ENCODE results near the gene ZMYND11. TPM values are rescaled to one million over a fixed set of nuclear protein-coding genes. Genes with fewer than 3 reads are reported as not detected.

Gene ZMYND11
- total and polyA plus RNA-seq, 2 donors (not counting 1 experiment from before 2014, with no cell fraction given) = 57.0 to 68.4 TPM

- Histone ChIP-seq H3K27me3 (ENCODE audit: control insufficient read depth, insufficient read depth, low read length) (no peaks in the 10 kb centered on the region), H3K27ac (ENCODE audit: insufficient read depth, low read length) (no peak overlapping the region), H3K9me3 (ENCODE audit: control insufficient read depth, insufficient read depth, low read depth, low read length) (no peaks in the 10 kb centered on the region), H3K4me3 (replicated peaks in 1 of 4; ENCODE audit: control extremely low read depth in 1 of 4, insufficient read depth in 1 of 4, low read depth in 3 of 4, low read length in 4 of 4) (no peak overlapping the region), H2AFZ (ENCODE audit: low read length) (no peak overlapping the region), H3K4me1 (ENCODE audit: control insufficient read depth, extremely low read depth, insufficient read depth, low read length) (peaks cover 4% of the 10 kb centered on the region), H3K9ac (ENCODE audit: insufficient read depth, low read length) (no peak overlapping the region), H4K20me1 (ENCODE audit: control insufficient read depth, extremely low read depth, insufficient read depth, low read length) (no peaks in the 10 kb centered on the region), H3K4me2 (ENCODE audit: extremely low read depth, insufficient read depth, low read length) (no peak overlapping the region), H3K36me3 (ENCODE audit: control insufficient read depth, insufficient read depth, low read length) (peaks cover 8% of the 10 kb centered on the region), H3K79me2 (ENCODE audit: control insufficient read depth, insufficient read depth, low read length) (no peaks in the 10 kb centered on the region)
- no peak for DNase-seq (ENCODE audit: low read depth in 2 of 2)
- TF ChIP-seq EZH2 (IDR thresholded peaks at IDR 0.05; ENCODE audit: low read length, missing control alignments) (no peak), CTCF (conservative IDR thresholded peaks at IDR 0.05 in 1 of 2, IDR thresholded peaks at IDR 0.05 in 1 of 2; ENCODE audit: low read depth in 1 of 2, low read length in 2 of 2) (no peak)
Observed at GRCh38 chr10:279655-280054, 144.4 kb downstream of the ZMYND11 start.

- H3K79me2 ChIP-seq (ENCODE audit: control insufficient read depth, insufficient read depth, low read length) = no peaks in the 10 kb centered on the region
- no peaks in the 10 kb centered on the region for H3K9me3 ChIP-seq (ENCODE audit: control insufficient read depth, insufficient read depth, low read depth, low read length)
- H4K20me1 ChIP-seq (ENCODE audit: control insufficient read depth, extremely low read depth, insufficient read depth, low read length) = no peaks in the 10 kb centered on the region
- TF ChIP-seq CTCF (conservative IDR thresholded peaks at IDR 0.05 in 1 of 2, IDR thresholded peaks at IDR 0.05 in 1 of 2; ENCODE audit: low read depth in 1 of 2, low read length in 2 of 2) (no peak), EZH2 (IDR thresholded peaks at IDR 0.05; ENCODE audit: low read length, missing control alignments) (no peak)
- peak in 1 of 2 donors; percentile 72 for DNase-seq (ENCODE audit: low read depth in 2 of 2)
- peaks cover 8% of the 10 kb centered on the region for H3K36me3 ChIP-seq (ENCODE audit: control insufficient read depth, insufficient read depth, low read length)
- H3K4me1 ChIP-seq (ENCODE audit: control insufficient read depth, extremely low read depth, insufficient read depth, low read length) = peaks cover 9% of the 10 kb centered on the region
- H3K27me3 ChIP-seq (ENCODE audit: control insufficient read depth, insufficient read depth, low read length) = no peaks in the 10 kb centered on the region
- no peak overlapping the region for H3K9ac ChIP-seq (ENCODE audit: insufficient read depth, low read length)
- no peak overlapping the region for H3K27ac ChIP-seq (ENCODE audit: insufficient read depth, low read length)
- no peak overlapping the region for H2AFZ ChIP-seq (ENCODE audit: low read length)
- no peak overlapping the region for H3K4me2 ChIP-seq (ENCODE audit: extremely low read depth, insufficient read depth, low read length)
- no peak overlapping the region for H3K4me3 ChIP-seq (replicated peaks in 1 of 4; ENCODE audit: control extremely low read depth in 1 of 4, insufficient read depth in 1 of 4, low read depth in 3 of 4, low read length in 4 of 4)
Observed at GRCh38 chr10:282294-283139, 147.3 kb downstream of the ZMYND11 start.

GRCh38 chr10:283140-283479 is 147.9 kb downstream of the ZMYND11 start:
- Histone ChIP-seq H3K4me3 (replicated peaks in 1 of 4; ENCODE audit: control extremely low read depth in 1 of 4, insufficient read depth in 1 of 4, low read depth in 3 of 4, low read length in 4 of 4) (no peak overlapping the region), H3K79me2 (ENCODE audit: control insufficient read depth, insufficient read depth, low read length) (no peaks in the 10 kb centered on the region), H4K20me1 (ENCODE audit: control insufficient read depth, extremely low read depth, insufficient read depth, low read length) (no peaks in the 10 kb centered on the region), H3K9ac (ENCODE audit: insufficient read depth, low read length) (no peak overlapping the region), H2AFZ (ENCODE audit: low read length) (no peak overlapping the region), H3K36me3 (ENCODE audit: control insufficient read depth, insufficient read depth, low read length) (peaks cover 8% of the 10 kb centered on the region), H3K4me1 (ENCODE audit: control insufficient read depth, extremely low read depth, insufficient read depth, low read length) (peaks cover 9% of the 10 kb centered on the region), H3K9me3 (ENCODE audit: control insufficient read depth, insufficient read depth, low read depth, low read length) (no peaks in the 10 kb centered on the region), H3K27me3 (ENCODE audit: control insufficient read depth, insufficient read depth, low read length) (no peaks in the 10 kb centered on the region), H3K27ac (ENCODE audit: insufficient read depth, low read length) (no peak overlapping the region), H3K4me2 (ENCODE audit: extremely low read depth, insufficient read depth, low read length) (no peak overlapping the region)
- no peak for DNase-seq (ENCODE audit: low read depth in 2 of 2)
- no peak for TF ChIP-seq EZH2 (IDR thresholded peaks at IDR 0.05; ENCODE audit: low read length, missing control alignments)
- TF ChIP-seq CTCF (conservative IDR thresholded peaks at IDR 0.05 in 1 of 2, IDR thresholded peaks at IDR 0.05 in 1 of 2; ENCODE audit: low read depth in 1 of 2, low read length in 2 of 2) = no peak
